PFSK-1 (cell line): ENCODE measurements around the gene PCDHB12.

Experiments
- SIN3A ChIP-seq: IDR thresholded peaks from 2 replicates; pipeline ENCODE4 v1.6.1; 2012; ENCODE audit warnings: mild to moderate bottlenecking, low read length, moderate library complexity, borderline replicate concordance; ENCODE audit not compliant: insufficient read depth
- TAF1 ChIP-seq: IDR thresholded peaks from 2 replicates; pipeline ENCODE4 v1.6.1; 2012; ENCODE audit warnings: low read length, control low read depth, borderline replicate concordance; ENCODE audit not compliant: insufficient read depth
- TF ChIP-seq, protein P1 (sequence below), 2 experiments: IDR thresholded peaks; 2 replicates each; pipeline versions ENCODE4 v1.6.1 to v1.8.0; 2011 to 2012; ENCODE audit warnings: low read depth in 2 of 2, low read length in 2 of 2, control low read depth in 1 of 2, inconsistent platforms in 1 of 2, mild to moderate bottlenecking in 1 of 2, moderate library complexity in 1 of 2; ENCODE audit not compliant: insufficient read depth in 1 of 2

DNA sequence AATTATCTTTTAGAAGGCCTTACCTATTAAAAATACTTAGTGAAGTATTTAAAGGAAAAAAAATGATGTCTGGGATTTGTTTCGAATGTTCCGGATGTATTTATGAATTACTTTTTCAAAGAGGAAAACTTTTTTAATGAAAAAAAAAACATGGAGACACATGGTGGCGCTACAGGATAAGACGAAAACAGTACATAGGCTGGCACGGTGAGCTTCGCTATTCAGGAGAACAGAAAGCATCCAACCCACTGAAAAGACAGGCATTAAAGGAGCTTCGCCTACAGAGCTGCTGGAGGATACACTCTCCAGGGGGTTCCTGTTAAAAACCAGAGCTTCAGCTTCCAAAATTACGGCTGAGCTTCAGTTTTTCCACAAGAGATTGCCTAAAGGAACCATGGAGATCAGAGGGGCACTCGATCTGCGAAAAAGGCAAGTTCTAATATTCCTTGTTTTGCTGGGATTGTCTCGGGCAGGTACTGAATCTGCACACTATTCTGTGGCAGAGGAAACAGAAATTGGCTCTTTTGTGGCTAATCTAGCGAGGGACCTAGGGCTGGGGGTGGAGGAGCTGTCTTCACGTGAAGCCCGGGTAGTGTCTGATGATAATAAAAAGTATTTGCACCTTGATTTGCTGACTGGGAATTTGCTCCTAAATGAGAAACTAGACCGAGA lies 14.7 kb downstream of the PCDHB12 start, which contains the start of gene PCDHB14:
- TF ChIP-seq, protein P1, sequence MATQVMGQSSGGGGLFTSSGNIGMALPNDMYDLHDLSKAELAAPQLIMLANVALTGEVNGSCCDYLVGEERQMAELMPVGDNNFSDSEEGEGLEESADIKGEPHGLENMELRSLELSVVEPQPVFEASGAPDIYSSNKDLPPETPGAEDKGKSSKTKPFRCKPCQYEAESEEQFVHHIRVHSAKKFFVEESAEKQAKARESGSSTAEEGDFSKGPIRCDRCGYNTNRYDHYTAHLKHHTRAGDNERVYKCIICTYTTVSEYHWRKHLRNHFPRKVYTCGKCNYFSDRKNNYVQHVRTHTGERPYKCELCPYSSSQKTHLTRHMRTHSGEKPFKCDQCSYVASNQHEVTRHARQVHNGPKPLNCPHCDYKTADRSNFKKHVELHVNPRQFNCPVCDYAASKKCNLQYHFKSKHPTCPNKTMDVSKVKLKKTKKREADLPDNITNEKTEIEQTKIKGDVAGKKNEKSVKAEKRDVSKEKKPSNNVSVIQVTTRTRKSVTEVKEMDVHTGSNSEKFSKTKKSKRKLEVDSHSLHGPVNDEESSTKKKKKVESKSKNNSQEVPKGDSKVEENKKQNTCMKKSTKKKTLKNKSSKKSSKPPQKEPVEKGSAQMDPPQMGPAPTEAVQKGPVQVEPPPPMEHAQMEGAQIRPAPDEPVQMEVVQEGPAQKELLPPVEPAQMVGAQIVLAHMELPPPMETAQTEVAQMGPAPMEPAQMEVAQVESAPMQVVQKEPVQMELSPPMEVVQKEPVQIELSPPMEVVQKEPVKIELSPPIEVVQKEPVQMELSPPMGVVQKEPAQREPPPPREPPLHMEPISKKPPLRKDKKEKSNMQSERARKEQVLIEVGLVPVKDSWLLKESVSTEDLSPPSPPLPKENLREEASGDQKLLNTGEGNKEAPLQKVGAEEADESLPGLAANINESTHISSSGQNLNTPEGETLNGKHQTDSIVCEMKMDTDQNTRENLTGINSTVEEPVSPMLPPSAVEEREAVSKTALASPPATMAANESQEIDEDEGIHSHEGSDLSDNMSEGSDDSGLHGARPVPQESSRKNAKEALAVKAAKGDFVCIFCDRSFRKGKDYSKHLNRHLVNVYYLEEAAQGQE (IDR thresholded peaks at IDR 0.05; ENCODE audit: insufficient read depth in 1 of 2, low read depth in 2 of 2, low read length in 2 of 2): no peak
- TF ChIP-seq TAF1: no peak
- no peak for TF ChIP-seq SIN3A
